ENCODE measurements around the gene ACTRT2.

Gene ACTRT2

GRCh38 chr1:3021233-3021671, at the start of gene ACTRT2:
Gene ACTRT2 (plus strand): TSS chr1:3021467. CDS start chr1:3021687, 220 bp downstream.
- no peak for DNase-seq

- no peak for DNase-seq
Observed at GRCh38 chr1:2971609-2972008, 49.7 kb upstream of the ACTRT2 start.

GRCh38 chr1:2972011-2972878, 49.0 kb upstream of the ACTRT2 start:
- DNase-seq: no peak

- DNase-seq: no peak
Observed at GRCh38 chr1:2972879-2973575, 48.2 kb upstream of the ACTRT2 start.

- DNase-seq: no peak
Observed at GRCh38 chr1:2973601-2974593, 47.4 kb upstream of the ACTRT2 start.

GRCh38 chr1:2974701-2975301, 46.5 kb upstream of the ACTRT2 start:
- no peak for DNase-seq

- DNase-seq: no peak
Observed at GRCh38 chr1:2975466-2976179, 45.6 kb upstream of the ACTRT2 start.

GRCh38 chr1:2976180-2976562, 45.1 kb upstream of the ACTRT2 start:
- no peak for DNase-seq

- DNase-seq: no peak
Observed at GRCh38 chr1:2977886-2978611, 43.2 kb upstream of the ACTRT2 start.

- DNase-seq: no peak
Observed at GRCh38 chr1:2978691-2979190, 42.5 kb upstream of the ACTRT2 start.

- no peak for DNase-seq
Observed at GRCh38 chr1:2979191-2980072, 41.8 kb upstream of the ACTRT2 start.

GRCh38 chr1:2980073-2980791, 41.0 kb upstream of the ACTRT2 start:
- DNase-seq: no peak

GRCh38 chr1:2980849-2981248, 40.4 kb upstream of the ACTRT2 start:
- DNase-seq: no peak

GRCh38 chr1:2981388-2981787, 39.9 kb upstream of the ACTRT2 start:
- no peak for DNase-seq

- DNase-seq: no peak
Observed at GRCh38 chr1:2981981-2982614, 39.2 kb upstream of the ACTRT2 start.

- DNase-seq: no peak
Observed at GRCh38 chr1:2982615-2983318, 38.5 kb upstream of the ACTRT2 start.

- DNase-seq: no peak
Observed at GRCh38 chr1:2983319-2983705, 38.0 kb upstream of the ACTRT2 start.

Measured in stimulated activated CD4-positive, alpha-beta T cell treated with anti-CD3 and anti-CD28 coated beads, Interleukin-1b, Interleukin-23, amount 100 ng/mL, for 48 hours (primary cell).